CD4-positive, CD25-positive, alpha-beta regulatory T cell (primary cell): ENCODE data around the gene TLK1. TPM values are rescaled to one million over a fixed set of nuclear protein-coding genes. Genes with fewer than 3 reads are reported as not detected.
A peak's percentile ranks its signal among the peaks of the same experiment; 100 is the strongest.

Experiments used
- ATAC-seq, 2 donors: fragments of 150-1000 bp; cut with Tn5 transposase; one replicate each; pipeline ENCODE4 v1.10.0; 2021; ENCODE audit warnings: low read depth in 2 of 2, moderate number of reproducible peaks in 2 of 2, moderate library complexity in 1 of 2
- DNase-seq, 3 donors: peaks; one replicate each; pipeline versions ENCODE4 v3.0.0 to v3.0.0-alpha.2; 2012 to 2022; ENCODE audit warnings: mixed read lengths in 1 of 3
- H3K27ac ChIP-seq: one replicate; pipeline ENCODE4 v1.7.0; 2013; ENCODE audit warnings: mild to moderate bottlenecking, low read length; ENCODE audit not compliant: insufficient read depth, poor library complexity, severe bottlenecking
- H3K27me3 ChIP-seq: one replicate; pipeline ENCODE4 v1.7.0; 2013; ENCODE audit warnings: low read length; ENCODE audit not compliant: control insufficient read depth, insufficient read depth
- H3K36me3 ChIP-seq: one replicate; pipeline ENCODE4 v1.7.0; 2013; ENCODE audit warnings: mild to moderate bottlenecking, low read length, moderate library complexity; ENCODE audit not compliant: control insufficient read depth, insufficient read depth
- H3K4me1 ChIP-seq: 2 replicates; pipeline ENCODE4 v1.7.0; 2013; ENCODE audit warnings: mild to moderate bottlenecking, low read length; ENCODE audit not compliant: insufficient read depth, control insufficient read depth, poor library complexity, severe bottlenecking
- H3K4me3 ChIP-seq: one replicate; pipeline ENCODE4 v1.7.0; 2013; ENCODE audit warnings: low read depth, mild to moderate bottlenecking, low read length, moderate library complexity
- H3K9me3 ChIP-seq, 2 experiments: 1 replicate in 1 of 2; 2 replicates in 1 of 2; pipeline ENCODE4 v1.7.0; 2013; ENCODE audit warnings: low read length in 2 of 2, mild to moderate bottlenecking in 1 of 2, moderate library complexity in 1 of 2; ENCODE audit not compliant: control insufficient read depth in 2 of 2
- H3K27ac Mint-ChIP-seq, 3 donors: one replicate each; pipeline ENCODE4 v1.8.0; 2020 to 2022; ENCODE audit warnings: mild to moderate bottlenecking in 3 of 3, mixed read lengths in 3 of 3, moderate library complexity in 2 of 3
- H3K27me3 Mint-ChIP-seq: one replicate; pipeline ENCODE4 v1.8.0; 2022; ENCODE audit warnings: mild to moderate bottlenecking, mixed read lengths
- H3K36me3 Mint-ChIP-seq: one replicate; pipeline ENCODE4 v1.8.0; 2020; ENCODE audit warnings: mixed read lengths
- H3K4me1 Mint-ChIP-seq, 4 donors: one replicate each; pipeline ENCODE4 v1.8.0; 2020 to 2022; ENCODE audit warnings: mixed read lengths in 4 of 4, mild to moderate bottlenecking in 1 of 4
- H3K4me3 Mint-ChIP-seq, 4 donors: one replicate each; pipeline ENCODE4 v1.8.0; 2020 to 2022; ENCODE audit warnings: mild to moderate bottlenecking in 4 of 4, mixed read lengths in 4 of 4, moderate library complexity in 3 of 4
- H3K9me3 Mint-ChIP-seq, 7 donors: one replicate each; pipeline ENCODE4 v1.8.0; 2020 to 2022; ENCODE audit warnings: mixed read lengths in 7 of 7, mild to moderate bottlenecking in 3 of 7, moderate library complexity in 2 of 7
- polyA plus RNA-seq, 4 donors: library from polyadenylated mRNA; unstranded; fragments of 300-500 nt; fragmentation: Illumina TruSeq; gene quantifications; one replicate each; pipeline ENCODE4 v1.2.3, GENCODE V29; 2021
- total RNA-seq: library from RNA; stranded (reverse); gene quantifications from one replicate; pipeline ENCODE4 v1.2.3, GENCODE V29; 2022

Gene TLK1
- total and polyA plus RNA-seq, 5 donors from 2014 or later: 33.9 to 179 (median 54.4) TPM

DNA sequence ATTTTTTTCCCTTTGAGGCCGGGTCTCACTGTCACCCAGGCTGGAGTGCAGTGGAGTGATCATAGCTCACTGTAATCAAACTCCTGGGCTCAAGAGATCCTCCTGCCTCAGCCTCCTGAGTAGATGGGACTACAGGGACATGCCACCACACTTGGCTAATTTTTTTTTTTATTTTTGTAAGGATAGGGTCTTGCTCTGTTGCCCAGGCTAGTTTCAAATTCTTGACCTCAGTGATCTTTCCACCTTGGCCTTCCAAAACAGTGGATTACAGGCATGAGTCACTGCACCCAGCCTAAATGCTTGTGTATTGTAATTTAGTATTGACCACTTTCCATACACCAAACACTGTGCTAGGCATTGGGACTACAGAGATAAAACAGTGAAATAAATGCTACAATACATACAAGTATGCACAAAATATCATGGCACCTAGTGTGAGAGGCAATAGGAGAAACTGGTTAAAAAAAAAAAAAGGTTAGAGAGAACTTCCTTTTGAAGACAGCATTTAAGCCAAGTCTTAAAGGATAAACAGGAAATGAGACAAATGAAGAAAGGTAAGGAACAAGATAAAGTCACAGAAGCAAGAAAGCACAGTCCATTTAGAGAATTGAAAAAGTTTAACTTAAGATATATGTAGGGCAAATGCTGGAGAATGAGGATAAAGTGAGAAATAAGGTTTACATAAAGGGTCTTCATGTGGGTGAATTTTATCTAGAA lies 118.3 kb downstream of the TLK1 start:
- peaks cover 65% of the 10 kb centered on the region for H3K36me3 ChIP-seq
- DNase-seq: peak in 2 of 3 donors; percentile 27 to 56
- ATAC-seq: peak; percentile 40 to 43
- no peaks in the 10 kb centered on the region for H3K27me3 Mint-ChIP-seq
- H3K4me1 Mint-ChIP-seq: peaks cover 36 to 48% (median 43%) of the 10 kb centered on the region in 4 donors
- peaks cover 50% of the 10 kb centered on the region for H3K36me3 Mint-ChIP-seq
- H3K4me1 ChIP-seq: peaks cover 34% of the 10 kb centered on the region
- H3K9me3 ChIP-seq: no peaks in the 10 kb centered on the region
- H3K9me3 Mint-ChIP-seq: peaks cover 0 to 8% (median 2%) of the 10 kb centered on the region in 7 donors
- H3K27ac Mint-ChIP-seq: peak overlapping the region; percentile 84 to 95 (median 94)
- H3K4me3 ChIP-seq: peak overlapping the region; percentile 69
- peak overlapping the region; percentile 46 to 70 (median 62) for H3K4me3 Mint-ChIP-seq
- peak overlapping the region; percentile 61 for H3K27ac ChIP-seq
- H3K27me3 ChIP-seq: no peaks in the 10 kb centered on the region

DNA sequence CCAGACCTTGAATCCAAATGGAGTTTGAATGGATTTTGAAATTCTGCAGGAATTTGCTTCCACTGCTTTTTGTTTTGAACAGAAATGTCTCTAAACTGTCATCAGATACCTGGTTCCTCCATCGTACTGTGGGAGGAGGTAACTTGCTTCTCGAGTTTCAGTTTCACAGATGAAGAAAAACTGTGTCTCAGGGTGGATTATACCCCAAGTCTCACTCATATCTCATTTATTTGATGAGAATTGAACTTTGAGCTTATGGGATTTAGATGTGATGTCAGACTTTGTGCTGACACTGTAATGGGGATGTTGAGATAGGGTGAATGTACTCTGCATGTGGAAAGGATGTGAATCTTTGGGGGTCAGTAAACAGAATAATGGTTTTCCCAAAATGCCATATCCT lies 124.2 kb downstream of the TLK1 start:
- Histone ChIP-seq H3K27ac (no peak overlapping the region), H3K36me3 (peaks cover 71% of the 10 kb centered on the region), H3K27me3 (no peaks in the 10 kb centered on the region), H3K4me3 (peak overlapping the region; percentile 56), H3K9me3 (no peaks in the 10 kb centered on the region), H3K4me1 (no peaks in the 10 kb centered on the region)
- Mint-ChIP-seq H3K27ac (peak overlapping the region; percentile 7 to 26 (median 24)), H3K4me1 (peaks cover 24 to 50% (median 41%) of the 10 kb centered on the region in 4 donors), H3K36me3 (peaks cover 69% of the 10 kb centered on the region), H3K4me3 (peak overlapping the region in 2 of 4 donors; percentile 7 to 56), H3K27me3 (no peaks in the 10 kb centered on the region), H3K9me3 (peaks cover 0 to 5% (median 4%) of the 10 kb centered on the region in 7 donors)
- ATAC-seq (no peak), DNase-seq (peak in 1 of 3 donors; percentile 33)

DNA sequence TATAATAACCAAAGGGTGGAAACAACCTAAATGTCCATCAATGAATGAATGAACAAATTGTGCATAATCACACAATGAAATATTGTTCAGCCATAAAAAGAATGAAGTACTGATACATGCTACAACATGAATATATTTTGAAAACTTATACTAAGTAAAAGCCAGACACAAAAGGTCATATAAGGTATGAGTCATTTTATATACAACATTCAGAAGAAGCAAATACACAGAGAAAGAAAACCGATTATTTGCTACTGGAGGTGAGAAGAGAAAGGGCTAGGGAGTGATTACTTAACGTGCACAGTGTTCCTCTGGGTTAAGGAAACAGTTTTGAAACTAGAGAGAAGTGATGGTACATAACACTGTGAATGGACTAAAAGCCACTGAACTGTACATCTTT lies 126.4 kb downstream of the TLK1 start:
- no peaks in the 10 kb centered on the region for H3K9me3 ChIP-seq
- no peaks in the 10 kb centered on the region for H3K4me1 ChIP-seq
- Mint-ChIP-seq H3K4me1 (peaks cover 26 to 38% (median 35%) of the 10 kb centered on the region in 4 donors), H3K27me3 (no peaks in the 10 kb centered on the region), H3K4me3 (no peak overlapping the region), H3K36me3 (peaks cover 73% of the 10 kb centered on the region), H3K9me3 (peaks cover 0 to 5% (median 4%) of the 10 kb centered on the region in 7 donors), H3K27ac (peak overlapping the region in 1 of 3 donors; percentile 2)
- ATAC-seq: no peak
- H3K4me3 ChIP-seq: no peak overlapping the region
- no peak for DNase-seq
- no peak overlapping the region for H3K27ac ChIP-seq
- no peaks in the 10 kb centered on the region for H3K27me3 ChIP-seq
- H3K36me3 ChIP-seq: peaks cover 63% of the 10 kb centered on the region

DNA sequence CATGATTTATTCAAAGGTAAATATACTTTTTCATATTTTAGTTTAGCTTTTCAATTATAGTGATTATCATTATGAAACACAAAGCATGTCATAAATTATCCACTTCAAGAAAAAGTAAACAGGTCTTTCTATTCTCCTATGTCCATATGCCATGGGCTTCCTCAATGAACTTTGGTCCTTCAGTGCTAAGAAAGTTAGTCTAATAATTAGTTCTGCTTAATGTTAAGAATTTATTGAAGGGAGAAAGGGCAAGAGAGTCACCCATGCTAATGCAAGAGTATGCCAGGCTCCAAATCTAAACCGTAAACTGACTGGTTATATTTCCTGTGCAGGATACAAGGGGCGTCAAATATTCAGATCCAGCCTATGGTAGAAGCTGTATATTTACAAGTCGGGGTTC lies 135.5 kb downstream of the TLK1 start:
- peaks cover 36% of the 10 kb centered on the region for H3K36me3 Mint-ChIP-seq
- H3K4me3 Mint-ChIP-seq: no peak overlapping the region
- H3K9me3 Mint-ChIP-seq: peaks cover 0 to 2% (median 0%) of the 10 kb centered on the region in 7 donors

DNA sequence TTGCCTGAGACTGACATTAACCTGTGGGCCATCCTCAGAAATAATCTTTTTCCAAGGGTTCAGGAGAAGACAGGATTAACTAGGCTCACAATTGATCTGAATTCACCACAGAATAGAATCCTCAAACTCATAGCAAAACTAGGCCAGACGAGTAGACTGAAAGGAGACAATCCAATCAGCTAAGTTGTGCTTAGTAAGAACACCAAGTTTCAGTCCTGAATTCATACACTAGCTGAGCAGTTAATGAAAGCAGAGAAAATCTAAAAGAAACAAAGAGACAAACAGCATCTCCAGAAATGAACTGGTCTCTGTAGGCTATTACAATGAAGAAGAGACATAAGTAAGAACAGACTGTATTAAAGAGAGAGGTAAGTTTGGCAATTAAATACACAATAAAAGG lies 142.2 kb downstream of the TLK1 start:
- no peak for ATAC-seq
- H3K27ac ChIP-seq: no peak overlapping the region
- H3K27ac Mint-ChIP-seq: peak overlapping the region; percentile 33 to 55 (median 44)
- peak in 1 of 3 donors; percentile 24 for DNase-seq
- H3K27me3 ChIP-seq: no peaks in the 10 kb centered on the region
- peak overlapping the region in 1 of 4 donors; percentile 21 for H3K4me3 Mint-ChIP-seq
- peaks cover 40 to 52% (median 43%) of the 10 kb centered on the region in 4 donors for H3K4me1 Mint-ChIP-seq
- H3K4me3 ChIP-seq: no peak overlapping the region
- H3K27me3 Mint-ChIP-seq: no peaks in the 10 kb centered on the region
- H3K36me3 ChIP-seq: peaks cover 28% of the 10 kb centered on the region
- H3K9me3 Mint-ChIP-seq: peaks cover 0 to 2% (median 0%) of the 10 kb centered on the region in 7 donors
- H3K36me3 Mint-ChIP-seq: peaks cover 36% of the 10 kb centered on the region
- peaks cover 20% of the 10 kb centered on the region for H3K4me1 ChIP-seq
- H3K9me3 ChIP-seq: no peaks in the 10 kb centered on the region

More for the DNA sequence above, 135.5 kb downstream of the TLK1 start:
- Histone ChIP-seq H3K4me1 (peaks cover 12% of the 10 kb centered on the region), H3K9me3 (no peaks in the 10 kb centered on the region), H3K36me3 (peaks cover 43% of the 10 kb centered on the region), H3K4me3 (no peak overlapping the region), H3K27ac (no peak overlapping the region), H3K27me3 (no peaks in the 10 kb centered on the region)
- no peak for ATAC-seq
- H3K4me1 Mint-ChIP-seq: peaks cover 29 to 59% (median 35%) of the 10 kb centered on the region in 4 donors
- no peak for DNase-seq
- H3K27me3 Mint-ChIP-seq: no peaks in the 10 kb centered on the region
- H3K27ac Mint-ChIP-seq: peak overlapping the region in 2 of 3 donors; percentile 18 to 48

DNA sequence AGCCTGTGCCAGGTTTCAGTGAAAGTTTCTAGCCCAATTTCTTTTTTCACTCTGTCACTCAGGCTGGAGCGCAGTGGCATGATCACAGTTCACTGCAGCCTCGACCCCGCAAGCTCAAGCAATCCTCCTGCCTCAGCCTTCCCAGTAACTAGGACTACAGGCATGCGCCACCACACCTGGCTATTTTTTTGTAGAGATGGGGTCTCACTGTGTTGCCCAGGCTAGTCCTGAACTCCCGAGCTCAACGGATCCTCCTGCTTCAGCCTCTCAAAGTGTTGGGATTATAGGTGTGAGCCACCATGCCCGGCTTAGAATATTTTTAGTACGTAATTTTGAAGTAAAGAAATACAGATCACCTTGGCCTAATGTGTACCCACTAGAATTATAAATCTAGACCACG lies 144.6 kb downstream of the TLK1 start:
- peaks cover 29% of the 10 kb centered on the region for H3K36me3 Mint-ChIP-seq
- peaks cover 23% of the 10 kb centered on the region for H3K36me3 ChIP-seq
- no peaks in the 10 kb centered on the region for H3K9me3 ChIP-seq
- ATAC-seq (no peak), DNase-seq (no peak)
- H3K27ac Mint-ChIP-seq: no peak overlapping the region
- H3K4me1 Mint-ChIP-seq: peaks cover 32 to 43% (median 37%) of the 10 kb centered on the region in 4 donors
- no peak overlapping the region for H3K4me3 Mint-ChIP-seq
- no peak overlapping the region for H3K27ac ChIP-seq
- peaks cover 17% of the 10 kb centered on the region for H3K4me1 ChIP-seq
- no peaks in the 10 kb centered on the region for H3K27me3 Mint-ChIP-seq
- H3K4me3 ChIP-seq: no peak overlapping the region
- no peaks in the 10 kb centered on the region for H3K9me3 Mint-ChIP-seq
- H3K27me3 ChIP-seq: no peaks in the 10 kb centered on the region

DNA sequence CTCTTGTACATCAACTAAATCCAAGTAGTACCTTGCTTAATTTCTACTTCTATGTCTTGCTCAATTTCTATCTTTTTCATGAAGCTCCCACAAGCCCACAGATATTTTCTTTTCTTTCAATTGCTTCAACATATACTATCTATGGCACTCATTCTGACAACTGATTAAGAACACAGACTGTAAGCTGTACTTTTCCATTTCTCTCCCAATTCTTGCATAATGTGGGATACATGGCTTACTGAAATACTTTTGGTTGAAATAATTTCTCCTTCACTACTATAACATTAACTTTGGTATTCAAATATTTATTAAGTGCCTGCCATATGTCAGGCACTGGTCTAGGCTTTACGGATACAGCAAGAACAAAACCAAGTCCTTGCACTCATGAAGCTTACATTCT lies 146.8 kb downstream of the TLK1 start:
- H3K9me3 ChIP-seq: no peaks in the 10 kb centered on the region
- no peak for ATAC-seq
- H3K27me3 Mint-ChIP-seq: no peaks in the 10 kb centered on the region
- H3K36me3 Mint-ChIP-seq: peaks cover 45% of the 10 kb centered on the region
- no peak for DNase-seq
- H3K4me3 Mint-ChIP-seq: no peak overlapping the region
- H3K27ac ChIP-seq: no peak overlapping the region
- peaks cover 42% of the 10 kb centered on the region for H3K36me3 ChIP-seq
- no peaks in the 10 kb centered on the region for H3K9me3 Mint-ChIP-seq
- no peaks in the 10 kb centered on the region for H3K27me3 ChIP-seq
- H3K27ac Mint-ChIP-seq: peak overlapping the region in 1 of 3 donors; percentile 17
- peaks cover 24 to 36% (median 28%) of the 10 kb centered on the region in 4 donors for H3K4me1 Mint-ChIP-seq
- H3K4me3 ChIP-seq: no peak overlapping the region
- H3K4me1 ChIP-seq: peaks cover 8% of the 10 kb centered on the region
